Endothelial cell (in vitro differentiated cells): ENCODE results near the gene PCDHGB2. TPM values are rescaled to one million over a fixed set of nuclear protein-coding genes. Genes with fewer than 3 reads are reported as not detected.
A peak's percentile ranks its signal among the peaks of the same experiment; 100 is the strongest.

Source experiments
- DNase-seq: peaks from one replicate; pipeline ENCODE4 v3.0.0; 2021; ENCODE audit warnings: low spot score
- H3K27ac Mint-ChIP-seq: one replicate; pipeline ENCODE4 v1.8.0; 2021; ENCODE audit warnings: mixed read lengths, inconsistent platforms; ENCODE audit not compliant: unreplicated experiment
- H3K27me3 Mint-ChIP-seq: one replicate; pipeline ENCODE4 v1.8.0; 2021; ENCODE audit warnings: mild to moderate bottlenecking, moderate library complexity, mixed read lengths, inconsistent platforms; ENCODE audit not compliant: unreplicated experiment
- H3K36me3 Mint-ChIP-seq: one replicate; pipeline ENCODE4 v1.8.0; 2021; ENCODE audit warnings: mild to moderate bottlenecking, low read depth, mixed read lengths, inconsistent platforms; ENCODE audit not compliant: unreplicated experiment
- H3K4me1 Mint-ChIP-seq: one replicate; pipeline ENCODE4 v1.8.0; 2021; ENCODE audit warnings: mild to moderate bottlenecking, mixed read lengths, inconsistent platforms; ENCODE audit not compliant: unreplicated experiment
- H3K4me3 Mint-ChIP-seq: one replicate; pipeline ENCODE4 v1.8.0; 2021; ENCODE audit warnings: mild to moderate bottlenecking, mixed read lengths, inconsistent platforms; ENCODE audit not compliant: unreplicated experiment
- H3K9me3 Mint-ChIP-seq: one replicate; pipeline ENCODE4 v1.8.0; 2021; ENCODE audit warnings: mixed read lengths, inconsistent platforms; ENCODE audit not compliant: unreplicated experiment
- total RNA-seq: library from RNA; stranded (reverse); fragmentation: NEBNext Ultra II Directional; extraction: Animal tissue kit (Norgen Biotek cat#: 25700); gene quantifications from one replicate; pipeline ENCODE4 v1.2.1, GENCODE V29; 2021; ENCODE audit not compliant: unreplicated experiment
- TF ChIP-seq, protein P1 (sequence below): fragments of 200-600 bp; sonication (generic); IDR thresholded peaks from one replicate; pipeline ENCODE4 v1.5.0; 2021; ENCODE audit warnings: antibody characterized with exemption; ENCODE audit not compliant: unreplicated experiment

The PCDHGB2 gene
- total RNA-seq, 1 donor from 2014 or later = 11.1 TPM

DNA sequence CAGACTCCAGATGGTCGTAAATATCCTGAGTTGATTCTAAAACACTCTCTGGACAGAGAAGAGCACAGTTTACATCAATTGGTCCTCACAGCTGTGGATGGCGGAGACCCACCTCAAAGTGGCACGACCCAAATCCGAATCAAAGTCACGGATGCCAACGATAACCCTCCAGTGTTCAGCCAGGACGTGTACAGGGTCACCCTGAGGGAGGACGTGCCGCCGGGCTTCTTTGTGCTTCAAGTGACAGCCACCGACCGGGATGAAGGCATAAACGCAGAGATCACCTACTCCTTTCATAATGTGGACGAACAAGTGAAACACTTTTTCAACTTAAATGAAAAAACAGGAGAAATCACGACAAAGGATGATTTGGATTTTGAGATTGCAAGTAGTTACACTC, 891 bp downstream of the PCDHGB2 start:
- TF ChIP-seq, protein P1, sequence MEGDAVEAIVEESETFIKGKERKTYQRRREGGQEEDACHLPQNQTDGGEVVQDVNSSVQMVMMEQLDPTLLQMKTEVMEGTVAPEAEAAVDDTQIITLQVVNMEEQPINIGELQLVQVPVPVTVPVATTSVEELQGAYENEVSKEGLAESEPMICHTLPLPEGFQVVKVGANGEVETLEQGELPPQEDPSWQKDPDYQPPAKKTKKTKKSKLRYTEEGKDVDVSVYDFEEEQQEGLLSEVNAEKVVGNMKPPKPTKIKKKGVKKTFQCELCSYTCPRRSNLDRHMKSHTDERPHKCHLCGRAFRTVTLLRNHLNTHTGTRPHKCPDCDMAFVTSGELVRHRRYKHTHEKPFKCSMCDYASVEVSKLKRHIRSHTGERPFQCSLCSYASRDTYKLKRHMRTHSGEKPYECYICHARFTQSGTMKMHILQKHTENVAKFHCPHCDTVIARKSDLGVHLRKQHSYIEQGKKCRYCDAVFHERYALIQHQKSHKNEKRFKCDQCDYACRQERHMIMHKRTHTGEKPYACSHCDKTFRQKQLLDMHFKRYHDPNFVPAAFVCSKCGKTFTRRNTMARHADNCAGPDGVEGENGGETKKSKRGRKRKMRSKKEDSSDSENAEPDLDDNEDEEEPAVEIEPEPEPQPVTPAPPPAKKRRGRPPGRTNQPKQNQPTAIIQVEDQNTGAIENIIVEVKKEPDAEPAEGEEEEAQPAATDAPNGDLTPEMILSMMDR = no peak
- H3K4me3 Mint-ChIP-seq = peak overlapping the region; percentile 70
- H3K36me3 Mint-ChIP-seq = peaks cover 68% of the 10 kb centered on the region
- H3K27ac Mint-ChIP-seq = peak overlapping the region; percentile 67
- peaks cover 51% of the 10 kb centered on the region for H3K9me3 Mint-ChIP-seq
- peaks cover 23% of the 10 kb centered on the region for H3K4me1 Mint-ChIP-seq
- DNase-seq = no peak
- peaks cover 18% of the 10 kb centered on the region for H3K27me3 Mint-ChIP-seq

DNA sequence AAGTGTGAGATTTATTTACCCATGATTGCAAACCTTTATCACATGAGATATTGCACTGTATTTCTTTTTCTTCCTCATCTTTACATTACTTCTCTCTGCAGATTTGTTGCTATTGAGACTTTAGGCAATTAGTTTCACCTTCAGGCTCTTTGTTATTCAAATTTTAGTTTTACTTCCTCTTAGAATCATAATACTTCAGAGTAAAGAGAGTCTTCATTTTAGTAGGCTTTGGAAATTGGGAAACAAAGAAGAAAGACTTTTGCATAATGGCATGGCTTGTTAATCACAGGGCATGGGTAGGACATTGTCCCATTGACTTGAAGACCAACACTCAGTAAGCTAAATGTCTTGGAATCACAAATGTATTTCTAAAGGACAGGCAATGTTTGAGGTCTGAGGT, 2.9 kb downstream of the PCDHGB2 start:
- no peak for DNase-seq
- TF ChIP-seq, protein P1 = no peak
- H3K4me3 Mint-ChIP-seq = peak overlapping the region; percentile 68
- H3K27me3 Mint-ChIP-seq = peaks cover 14% of the 10 kb centered on the region
- H3K27ac Mint-ChIP-seq = no peak overlapping the region
- H3K4me1 Mint-ChIP-seq = peaks cover 23% of the 10 kb centered on the region
- peaks cover 62% of the 10 kb centered on the region for H3K36me3 Mint-ChIP-seq
- peaks cover 44% of the 10 kb centered on the region for H3K9me3 Mint-ChIP-seq

DNA sequence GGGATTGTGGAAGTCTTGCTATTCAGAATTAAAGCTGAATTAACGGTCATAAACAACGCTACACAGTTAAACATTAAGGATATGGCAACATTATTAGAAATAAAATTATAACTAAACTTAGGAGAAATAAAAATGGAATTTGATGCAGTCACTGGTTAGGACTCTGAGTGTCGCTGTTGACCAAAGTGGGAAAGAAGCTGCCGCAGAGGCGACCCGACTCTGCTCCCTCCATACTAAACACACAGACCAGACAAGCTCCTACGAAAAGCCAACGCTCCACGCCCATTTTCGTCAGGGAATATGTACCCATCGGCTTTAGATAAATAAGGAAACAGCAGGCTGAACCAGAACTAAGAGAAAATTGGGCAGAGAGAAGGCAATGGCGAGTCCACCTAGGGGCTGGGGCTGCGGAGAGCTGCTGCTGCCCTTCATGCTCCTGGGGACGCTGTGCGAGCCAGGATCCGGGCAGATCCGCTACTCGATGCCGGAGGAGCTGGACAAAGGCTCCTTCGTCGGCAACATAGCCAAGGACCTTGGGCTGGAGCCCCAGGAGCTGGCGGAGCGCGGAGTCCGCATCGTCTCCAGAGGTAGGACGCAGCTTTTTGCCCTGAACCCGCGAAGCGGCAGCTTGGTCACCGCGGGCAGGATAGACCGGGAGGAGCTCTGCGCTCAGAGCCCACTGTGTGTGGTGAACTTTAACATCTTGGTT, 4.3 kb downstream of the PCDHGB2 start, which contains the start of gene PCDHGA5:
Gene PCDHGA5 (plus strand): TSS at position 211 of the 709 bp plus-strand sequence. CDS start 169 bp downstream, at position 380.
- TF ChIP-seq, protein P1 = no peak
- H3K4me3 Mint-ChIP-seq = peak within 1 kb of the TSS; percentile 21
- H3K4me1 Mint-ChIP-seq = peaks cover 18% of the 10 kb centered on the region
- peaks cover 44% of the 10 kb centered on the region for H3K9me3 Mint-ChIP-seq
- H3K36me3 Mint-ChIP-seq = peaks cover 62% of the 10 kb centered on the region
- no peak for DNase-seq
- H3K27me3 Mint-ChIP-seq = peaks cover 14% of the 10 kb centered on the region
- no peak within 1 kb of the TSS for H3K27ac Mint-ChIP-seq

DNA sequence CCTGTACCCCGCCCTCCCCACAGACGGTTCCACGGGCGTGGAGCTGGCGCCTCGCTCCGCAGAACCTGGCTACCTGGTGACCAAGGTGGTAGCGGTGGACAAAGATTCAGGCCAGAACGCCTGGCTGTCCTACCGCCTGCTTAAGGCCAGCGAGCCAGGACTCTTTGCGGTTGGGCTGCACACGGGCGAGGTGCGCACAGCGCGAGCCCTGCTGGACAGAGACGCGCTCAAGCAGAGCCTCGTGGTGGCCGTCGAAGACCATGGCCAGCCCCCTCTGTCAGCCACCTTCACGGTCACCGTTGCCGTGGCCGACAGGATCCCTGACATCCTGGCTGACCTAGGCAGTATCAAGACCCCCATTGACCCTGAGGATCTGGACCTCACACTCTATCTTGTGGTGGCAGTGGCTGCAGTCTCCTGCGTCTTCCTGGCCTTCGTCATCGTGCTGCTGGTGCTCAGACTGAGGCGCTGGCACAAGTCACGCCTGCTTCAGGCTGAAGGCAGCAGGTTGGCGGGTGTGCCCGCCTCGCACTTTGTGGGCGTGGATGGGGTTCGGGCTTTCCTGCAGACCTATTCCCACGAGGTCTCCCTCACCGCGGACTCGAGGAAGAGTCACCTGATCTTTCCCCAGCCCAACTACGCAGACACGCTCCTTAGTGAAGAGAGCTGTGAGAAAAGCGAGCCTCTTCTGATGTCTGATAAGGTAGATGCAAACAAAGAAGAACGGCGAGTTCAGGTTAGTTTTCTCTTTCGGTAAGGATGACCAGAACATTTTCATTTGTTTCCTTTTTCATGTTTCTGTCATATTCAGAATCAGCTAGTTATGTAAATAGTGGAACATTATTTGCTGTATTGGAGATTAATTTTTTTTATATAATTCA, 6.5 kb downstream of the PCDHGB2 start:
- no peak for DNase-seq
- Mint-ChIP-seq H3K27ac (no peak overlapping the region), H3K36me3 (peaks cover 58% of the 10 kb centered on the region), H3K4me1 (peaks cover 7% of the 10 kb centered on the region), H3K27me3 (peaks cover 10% of the 10 kb centered on the region), H3K4me3 (peak overlapping the region; percentile 15), H3K9me3 (peaks cover 31% of the 10 kb centered on the region)
- TF ChIP-seq, protein P1 = no peak
